HFF-Myc (cell line): ENCODE results near the gene DTNA.
"Not testable (repeated sequence)": the region's sequence is repeated elsewhere in the genome, so short reads cannot be mapped to it uniquely, and the experiment has no call there.

Experiments used
- DNase-seq: peaks from one replicate; pipeline ENCODE4 v3.0.0-alpha.2; 2011; ENCODE audit warnings: low read depth; ENCODE audit errors: extremely low read depth
- H3K4me3 ChIP-seq: replicated peaks from 2 replicates; pipeline ENCODE4 v1.5.1; 2011; ENCODE audit warnings: low read depth, mild to moderate bottlenecking, control low read depth, low read length
- CTCF ChIP-seq: IDR thresholded peaks from 2 replicates; pipeline ENCODE4 v1.5.1; 2012; ENCODE audit warnings: mild to moderate bottlenecking, low read depth, low read length, control low read depth; ENCODE audit errors: missing control alignments

The DTNA gene

DNA sequence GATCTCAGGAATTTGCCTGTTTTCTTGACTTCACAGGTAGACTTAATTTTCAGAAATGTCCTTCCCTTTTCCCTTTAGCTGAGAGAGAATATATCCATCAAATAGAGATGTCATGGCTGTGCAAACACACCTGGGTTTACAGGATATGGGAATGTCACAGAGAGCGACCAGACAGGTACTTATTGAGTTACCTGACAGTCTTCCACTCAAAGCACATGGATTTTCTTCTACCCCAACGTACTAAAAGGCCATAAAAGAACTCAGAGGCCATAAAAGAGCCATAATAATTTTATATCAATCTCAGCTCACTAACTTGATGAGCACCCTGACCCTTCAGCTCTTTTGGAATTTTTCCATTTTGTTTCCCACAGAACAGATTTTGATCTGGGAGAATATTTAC is 5.3 kb upstream of the DTNA start:
- TF ChIP-seq CTCF: no peak
- DNase-seq: no peak

DNA sequence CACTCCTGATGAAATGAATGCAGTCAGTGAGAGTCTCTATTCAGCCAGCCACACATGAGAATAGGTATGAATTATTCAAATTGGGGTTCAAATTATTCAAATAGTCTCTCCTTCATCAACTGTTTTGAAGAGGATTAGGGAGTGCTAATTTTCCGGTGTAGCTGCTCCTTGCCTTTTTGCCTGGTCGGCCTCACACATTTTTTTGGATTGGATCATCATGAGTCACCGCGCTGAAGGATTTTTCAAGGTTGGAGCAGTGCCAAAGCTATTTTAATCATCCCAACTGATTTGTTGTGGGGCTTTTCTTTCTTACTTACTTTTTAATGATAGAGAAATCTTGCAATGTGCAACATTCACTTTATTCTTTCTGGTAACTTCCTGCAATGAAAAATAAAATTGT is 2.4 kb upstream of the DTNA start:
- DNase-seq: peak; percentile 93
- TF ChIP-seq CTCF: no peak
- no peak overlapping the region for H3K4me3 ChIP-seq

More for the DNA sequence above, 5.3 kb upstream of the DTNA start:
- H3K4me3 ChIP-seq: no peak overlapping the region

GRCh38 chr18:34709104-34709503 is 994 bp upstream of the DTNA start:
- no peak overlapping the region for H3K4me3 ChIP-seq
- no peak for DNase-seq
- TF ChIP-seq CTCF: no peak

DNA sequence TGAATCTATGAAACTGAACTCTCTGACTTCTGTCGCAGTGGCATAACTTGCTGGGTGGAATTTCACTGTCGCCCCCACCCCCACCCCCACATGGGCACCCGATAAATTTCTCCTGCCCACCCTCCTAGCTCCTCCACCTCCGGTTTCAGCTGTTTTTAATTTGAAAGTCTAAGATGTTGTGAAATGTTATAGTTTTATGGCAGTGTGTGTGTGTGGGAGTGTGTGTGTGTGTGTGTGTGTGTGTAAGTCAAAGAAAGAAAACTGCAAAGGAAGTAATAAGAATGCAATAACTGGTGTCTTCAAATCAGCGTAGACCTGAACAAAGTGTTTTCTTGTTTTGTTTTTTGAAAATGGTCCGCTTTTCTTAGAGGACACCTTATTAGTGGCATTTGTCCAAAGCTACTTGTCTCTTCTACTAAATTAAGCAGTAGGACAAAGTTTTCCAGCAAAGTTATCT is 388 bp downstream of the DTNA start:
- peak overlapping the region; percentile 37 for H3K4me3 ChIP-seq
- no peak for TF ChIP-seq CTCF
- DNase-seq: peak; percentile 52

- peak overlapping the region; percentile 37 for H3K4me3 ChIP-seq
- DNase-seq: peak; percentile 52
- no peak for TF ChIP-seq CTCF
These were observed 836 bp downstream of the DTNA start for GRCh38 chr18:34710934-34711333.

DNA sequence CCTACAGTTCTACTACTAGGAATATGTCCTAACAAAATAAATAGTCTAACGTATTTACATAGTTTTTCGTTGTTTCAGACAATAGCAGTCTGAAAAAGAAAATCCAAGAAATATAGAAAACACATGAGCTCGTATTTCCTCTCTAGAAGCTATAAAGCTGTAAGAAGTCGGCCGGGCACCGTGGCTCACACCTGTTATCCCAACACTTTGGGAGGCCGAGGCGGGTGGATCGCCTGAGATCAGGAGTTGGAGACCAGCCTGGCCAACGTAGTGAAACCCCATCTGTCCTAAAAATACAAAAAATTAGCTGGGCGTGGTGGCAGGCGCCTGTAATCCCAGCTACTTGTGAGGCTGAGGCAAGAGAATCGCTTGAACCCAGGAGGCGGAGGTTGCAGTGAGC is 6.0 kb downstream of the DTNA start:
- H3K4me3 ChIP-seq: not testable (repeated sequence)

DNA sequence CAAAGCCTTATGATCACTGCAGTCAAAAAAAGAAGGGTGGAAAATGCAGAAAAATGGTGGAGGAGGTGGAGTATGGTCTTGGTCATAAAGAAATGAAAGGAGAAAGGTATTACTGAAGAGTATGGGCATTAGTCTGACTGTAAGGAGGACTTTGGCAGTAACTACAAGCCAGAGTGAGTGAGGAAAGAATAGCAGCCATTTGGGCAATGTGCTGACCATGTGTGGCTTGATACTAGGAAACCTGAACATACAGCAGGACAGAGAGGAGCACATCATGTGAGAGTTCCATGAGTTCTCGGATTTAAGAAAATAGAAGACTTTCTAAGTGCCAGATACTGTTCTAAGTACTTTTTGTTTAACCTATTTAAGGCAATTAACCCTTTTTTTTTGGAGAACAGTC is 8.5 kb downstream of the DTNA start:
- TF ChIP-seq CTCF: no peak
- DNase-seq: no peak

More for the DNA sequence above, 6.0 kb downstream of the DTNA start:
- DNase-seq: not testable (repeated sequence)

GRCh38 chr18:34720220-34720619 is 10.1 kb downstream of the DTNA start:
- no peak overlapping the region for H3K4me3 ChIP-seq
- no peak for DNase-seq
- no peak for TF ChIP-seq CTCF

More for the DNA sequence above, 8.5 kb downstream of the DTNA start:
- H3K4me3 ChIP-seq: no peak overlapping the region
